HG02678 (cell line): ENCODE measurements around the gene HADHA.
"Not testable (repeated sequence)": the region's sequence is repeated elsewhere in the genome, so short reads cannot be mapped to it uniquely, and the experiment has no call there.

Source experiments
- ATAC-seq: cut with Tn5 transposase; IDR thresholded peaks from one replicate; pipeline ENCODE4 v1.9.1; 2021; ENCODE audit warnings: mild to moderate bottlenecking, moderate library complexity; ENCODE audit not compliant: unreplicated experiment

The HADHA gene

GRCh38 chr2:26176279-26176615 lies 68.2 kb downstream of the HADHA start:
- ATAC-seq = no peak

DNA sequence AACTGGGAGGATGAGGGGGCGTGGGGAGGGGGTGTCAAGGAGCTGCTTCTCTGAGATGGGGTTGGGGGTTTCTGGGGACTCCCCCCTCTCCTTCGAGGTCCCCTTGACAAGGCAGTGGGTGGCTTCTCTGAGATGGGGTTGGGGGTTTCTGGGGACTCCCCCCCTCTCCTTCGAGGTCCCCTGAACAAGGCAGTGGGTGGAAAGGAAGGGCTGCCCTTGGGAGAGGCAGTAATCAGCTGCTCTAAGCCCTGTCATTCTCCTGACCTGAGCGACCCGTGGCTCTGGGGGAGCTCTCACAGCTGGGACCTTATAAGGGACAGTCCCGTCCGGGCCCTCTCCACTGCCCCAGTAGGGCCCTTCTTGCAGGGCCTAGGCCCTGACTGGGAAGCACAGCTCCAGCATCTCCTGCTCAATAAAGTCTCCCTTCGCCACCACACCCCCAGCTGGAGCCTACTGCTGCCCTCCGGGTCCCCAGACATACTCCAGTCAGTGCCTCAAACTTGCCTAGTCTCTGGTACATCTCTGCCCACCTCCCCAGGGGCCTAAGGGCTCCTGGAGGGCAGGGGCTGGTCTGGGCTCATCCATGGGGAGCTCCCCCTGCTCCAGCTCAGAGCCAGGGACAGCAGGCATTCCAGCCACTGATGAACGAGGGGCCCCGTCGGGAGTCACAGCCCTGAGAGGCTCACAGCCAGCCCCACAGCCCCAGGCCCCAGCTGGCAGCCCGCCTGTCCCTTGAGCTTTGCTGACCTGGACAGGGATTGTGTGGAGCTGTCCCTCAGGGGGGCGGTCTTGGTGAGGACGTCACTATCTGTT lies 68.8 kb downstream of the HADHA start:
- no peak for ATAC-seq

GRCh38 chr2:26174691-26175465 lies 69.6 kb downstream of the HADHA start:
- ATAC-seq = no peak

DNA sequence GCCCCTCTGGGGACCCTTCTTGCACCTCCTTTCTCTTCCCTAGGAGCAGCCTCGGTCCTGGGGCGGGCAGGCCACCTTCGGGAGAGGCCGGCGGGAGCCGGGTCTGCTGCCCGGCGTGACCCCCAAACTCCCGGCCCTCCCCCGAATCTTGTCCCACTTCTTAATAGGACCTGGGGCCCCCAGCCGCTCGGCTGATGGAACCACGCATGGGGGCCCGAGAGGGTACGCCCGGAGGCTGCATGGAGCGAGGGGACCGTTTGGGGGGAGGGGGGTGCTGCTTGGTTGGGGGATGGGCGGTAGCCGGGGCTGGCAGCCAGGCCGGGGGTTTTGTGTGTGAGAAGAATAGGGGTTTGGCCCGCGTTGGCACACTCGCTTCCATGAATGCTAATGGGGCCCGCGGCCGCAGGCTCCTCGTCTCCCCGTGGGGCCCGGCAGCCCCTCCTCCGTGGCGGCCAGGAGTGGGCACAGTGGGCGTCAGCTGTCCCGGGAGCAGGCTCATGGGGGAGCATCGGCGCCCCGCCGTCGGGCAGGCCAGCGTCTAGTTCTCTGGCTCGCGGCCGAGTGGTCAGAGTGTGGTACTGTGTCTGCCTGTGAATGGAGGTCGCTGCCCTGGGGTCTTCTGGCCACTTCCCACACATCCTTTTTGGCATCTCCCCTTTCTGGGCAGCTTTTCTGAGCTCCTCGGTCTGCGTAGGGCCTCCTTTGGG lies 70.5 kb downstream of the HADHA start:
- no peak for ATAC-seq

GRCh38 chr2:26172871-26173775 lies 71.3 kb downstream of the HADHA start, which contains the start of gene GAREM2:
Gene GAREM2 (plus strand): TSS chr2:26173088. CDS start chr2:26173221, 133 bp downstream.
- ATAC-seq = no peak

- ATAC-seq = no peak
Observed at GRCh38 chr2:26172189-26172870, 72.1 kb downstream of the HADHA start.

- ATAC-seq = no peak
Observed at GRCh38 chr2:26170795-26171194, 73.6 kb downstream of the HADHA start.

DNA sequence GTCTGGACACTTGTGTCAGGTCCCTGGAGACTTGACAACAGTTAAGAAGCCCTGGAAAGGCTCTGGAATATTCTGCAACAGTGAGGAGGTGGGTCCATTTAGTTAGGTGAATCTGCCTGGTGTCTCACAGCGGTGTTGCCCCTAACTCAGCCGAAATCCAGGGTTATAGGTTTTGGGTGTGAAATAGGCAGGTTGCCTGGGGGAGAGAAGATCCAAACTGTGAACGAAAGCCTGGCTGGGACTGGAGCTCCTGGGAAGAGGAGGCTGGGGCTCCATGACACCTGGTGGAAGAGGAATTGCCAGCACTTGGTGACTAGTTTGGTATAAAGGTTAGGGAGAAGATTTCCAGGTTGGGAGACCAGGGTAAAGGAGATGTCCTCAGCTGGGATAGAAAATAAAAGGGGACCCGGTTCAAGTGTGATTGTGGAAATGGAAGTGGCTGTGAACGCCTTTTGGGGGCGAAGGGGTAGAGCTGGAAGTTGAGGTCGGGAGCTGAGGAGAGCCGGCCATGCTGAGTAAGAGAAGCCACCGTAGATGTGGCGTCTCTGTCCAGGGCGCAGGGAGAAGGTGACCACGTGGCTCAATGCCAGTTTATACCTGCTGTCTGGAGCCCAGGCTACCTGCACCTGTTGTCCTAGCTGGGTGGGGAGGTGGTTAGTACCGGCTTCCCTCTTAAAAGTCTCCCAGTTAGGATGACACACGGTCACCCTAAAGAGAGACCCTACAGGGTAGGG lies 74.6 kb downstream of the HADHA start:
- no peak for ATAC-seq

- no peak for ATAC-seq
Observed at GRCh38 chr2:26169226-26169625, 75.2 kb downstream of the HADHA start.

GRCh38 chr2:26168785-26169184 lies 75.6 kb downstream of the HADHA start:
- ATAC-seq = no peak

DNA sequence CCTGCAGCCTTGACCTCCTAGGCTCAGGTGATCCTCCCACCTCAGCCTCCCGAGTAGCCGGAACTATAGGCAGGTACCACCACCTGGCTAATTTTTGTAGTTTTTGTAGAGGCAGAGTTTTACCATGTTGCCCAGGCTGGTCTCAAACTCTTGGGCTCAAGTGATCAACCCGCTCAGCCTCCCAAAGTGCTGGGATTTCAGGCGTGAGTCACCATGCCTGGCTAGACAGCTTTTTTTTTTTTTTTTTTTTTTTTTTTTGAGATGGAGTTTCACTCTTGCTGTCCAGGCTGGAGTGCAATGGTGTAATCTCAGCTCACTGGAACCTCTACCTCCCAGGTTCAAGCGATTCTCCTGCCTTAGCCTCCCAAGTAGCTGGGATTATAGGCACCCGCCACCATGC lies 77.9 kb downstream of the HADHA start:
- ATAC-seq = not testable (repeated sequence)

- no peak for ATAC-seq
Observed at GRCh38 chr2:26165403-26165802, 79.0 kb downstream of the HADHA start.

DNA sequence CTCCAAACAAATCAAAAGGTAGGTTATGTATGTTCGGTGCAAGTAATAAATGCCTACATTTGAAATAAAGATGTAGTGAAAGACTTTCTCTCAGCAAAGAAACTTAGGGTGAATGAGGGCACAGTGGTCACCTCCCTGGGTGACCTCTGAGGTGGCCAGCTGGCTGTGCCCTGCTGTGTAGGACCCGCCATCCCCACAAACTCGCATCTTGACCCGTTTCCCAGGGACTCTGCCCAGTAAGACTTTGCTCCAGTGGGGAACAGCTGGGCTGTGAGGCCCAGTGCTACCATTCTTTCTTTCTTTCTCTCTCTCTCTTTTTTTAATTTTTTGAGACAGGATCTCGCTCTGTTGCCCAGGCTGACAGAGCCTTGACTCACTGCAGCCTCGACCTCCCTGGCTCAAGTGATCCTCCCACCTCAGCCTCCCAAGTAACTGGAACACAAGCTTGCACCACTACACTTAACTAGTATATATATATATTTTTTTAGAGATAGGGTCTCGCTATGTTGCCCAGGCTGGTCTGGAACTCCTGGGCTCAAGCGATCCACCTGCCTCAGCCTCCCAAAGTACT lies 79.7 kb downstream of the HADHA start:
- ATAC-seq = no peak

DNA sequence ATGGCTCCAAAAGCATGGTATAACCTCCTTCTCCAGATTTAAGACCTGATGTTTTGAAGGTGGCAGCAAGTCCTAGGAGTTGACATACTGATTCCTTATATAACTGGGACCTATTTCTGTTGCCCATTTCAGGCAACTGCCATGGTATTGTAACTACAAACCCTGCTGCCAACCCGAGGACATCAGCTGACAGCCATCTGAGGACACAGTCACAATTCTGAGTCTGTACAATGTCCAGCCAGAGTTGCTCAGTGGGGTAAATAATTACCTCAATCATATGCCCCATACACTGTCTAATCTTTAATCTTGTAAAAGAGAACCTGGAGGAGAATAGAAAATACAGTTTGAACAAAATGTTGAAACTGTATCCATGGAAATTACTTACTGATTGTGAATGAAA lies 80.2 kb downstream of the HADHA start:
- no peak for ATAC-seq

DNA sequence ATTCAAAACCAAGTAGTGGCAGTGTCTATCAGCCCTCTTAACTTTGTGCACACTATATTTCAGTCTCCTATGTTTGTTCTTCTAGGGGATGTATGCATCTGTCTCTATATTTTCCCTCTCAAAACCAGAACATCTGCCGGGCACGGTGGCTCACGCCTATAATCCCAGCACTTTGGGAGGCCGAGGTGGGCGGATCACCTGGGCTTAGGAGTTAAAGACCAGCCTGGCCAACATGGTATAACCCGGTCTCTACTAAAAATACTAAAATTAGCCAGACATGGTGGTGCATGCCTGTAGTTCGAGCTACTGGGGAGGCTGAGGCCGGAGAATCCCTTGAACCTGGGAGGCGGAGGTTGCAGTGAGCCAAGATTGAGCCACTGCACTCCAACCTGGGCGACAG lies 81.5 kb downstream of the HADHA start:
- ATAC-seq = no peak

GRCh38 chr2:26161926-26162325 lies 82.5 kb downstream of the HADHA start:
- ATAC-seq = no peak

- ATAC-seq = no peak
Observed at GRCh38 chr2:26157580-26157979, 86.9 kb downstream of the HADHA start.

- no peak for ATAC-seq
Observed at GRCh38 chr2:26150243-26150642, 94.2 kb downstream of the HADHA start.

- ATAC-seq = no peak
Observed at GRCh38 chr2:26148501-26148900, 95.9 kb downstream of the HADHA start.
